Fibroblast of mammary gland (primary cell): Measurements from ENCODE around the gene PODXL2.

Source experiments
- DNase-seq: peaks from one replicate; pipeline ENCODE4 v3.0.0-alpha.2; 2010; ENCODE audit warnings: low read depth
- H3K4me3 ChIP-seq: 2 replicates; pipeline ENCODE4 v1.5.1; 2011; ENCODE audit warnings: low read depth, mild to moderate bottlenecking, low read length, moderate library complexity; ENCODE audit not compliant: control insufficient read depth
- CTCF ChIP-seq: conservative IDR thresholded peaks from 2 replicates; pipeline ENCODE4 v1.5.1; 2011; ENCODE audit warnings: low read depth, low read length, inconsistent platforms; ENCODE audit not compliant: control insufficient read depth, insufficient read depth

The PODXL2 gene

GRCh38 chr3:127694467-127695215 is 65.7 kb downstream of the PODXL2 start:
- peak; percentile 2 for TF ChIP-seq CTCF
- no peak overlapping the region for H3K4me3 ChIP-seq
- DNase-seq, result no peak

- H3K4me3 ChIP-seq, result peak overlapping the region; percentile 10
- peak; percentile 83 for DNase-seq
- TF ChIP-seq CTCF, result no peak
Measured at GRCh38 chr3:127697551-127698240, 68.7 kb downstream of the PODXL2 start.

- H3K4me3 ChIP-seq, result no peak overlapping the region
- no peak for DNase-seq
- no peak for TF ChIP-seq CTCF
Measured at GRCh38 chr3:127698286-127698685, 69.3 kb downstream of the PODXL2 start.

- no peak for DNase-seq
- TF ChIP-seq CTCF, result no peak
- H3K4me3 ChIP-seq, result no peak overlapping the region
Measured at GRCh38 chr3:127698691-127699415, 69.9 kb downstream of the PODXL2 start.

- no peak for TF ChIP-seq CTCF
- no peak overlapping the region for H3K4me3 ChIP-seq
- DNase-seq, result peak; percentile 23
Measured at GRCh38 chr3:127699416-127700300, 70.7 kb downstream of the PODXL2 start.

- no peak overlapping the region for H3K4me3 ChIP-seq
- no peak for DNase-seq
- TF ChIP-seq CTCF, result no peak
Measured at GRCh38 chr3:127700406-127700805, 71.4 kb downstream of the PODXL2 start.
